HepG2 (cell line): ENCODE measurements around the gene ERFL. TPM values are rescaled to one million over a fixed set of nuclear protein-coding genes. Genes with fewer than 3 reads are reported as not detected.

Source experiments
- ATAC-seq: fragments of 200-7000 bp; cut with Tn5 transposase; 3 replicates; pipeline ENCODE4 v1.9.1; 2020; ENCODE audit warnings: mild to moderate bottlenecking, moderate library complexity
- BruUV-seq: library from RNA; stranded (reverse); fragments of 400-500 nt; replicated peaks from 2 replicates; lab custom pipeline; 2021; lab: Mats Ljungman, UMichigan
- CTCF ChIA-PET: fragments of 300-600 bp; formaldehyde crosslinking; extraction: SDS; loops from one replicate; lab custom pipeline; 2021; ENCODE audit warnings: low total read pairs, inconsistent platforms, low intra/inter-chr PET ratio; lab: Yijun Ruan, JAX
- POLR2A ChIA-PET: fragments of 350-600 bp; sonication (Branson Sonifier 250); formaldehyde crosslinking; loops from one replicate; lab custom pipeline; 2020; ENCODE audit warnings: antibody characterized with exemption, inconsistent platforms; lab: Yijun Ruan, JAX
- DNase-seq: peaks from one replicate; pipeline ENCODE4 v3.0.0-alpha.2; 2015; ENCODE audit warnings: low spot score
- FAIRE-seq: peaks from 3 replicates; lab custom pipeline; 2011; peaks lifted over from hg19 to GRCh38; lab: Jason Lieb, UNC
- H2AFZ ChIP-seq: one replicate; pipeline ENCODE4 v1.6.1; 2011; ENCODE audit warnings: low read length, inconsistent platforms
- H3K27ac ChIP-seq: fragments of 300-600 bp; 3 replicates; pipeline ENCODE4 v1.8.0; 2011; ENCODE audit warnings: mixed run types, mild to moderate bottlenecking, mixed read lengths, low read length, inconsistent platforms; ENCODE audit not compliant: insufficient read depth; ENCODE audit errors: extremely low read length
- H3K27me3 ChIP-seq, 2 experiments: fragments of 200-600 bp in 1 of 2; 2 replicates in 1 of 2; 3 replicates in 1 of 2; pipeline versions ENCODE4 v1.6.0 to v1.8.0; 2011; ENCODE audit warnings: low read length in 2 of 2, mild to moderate bottlenecking in 2 of 2, moderate library complexity in 2 of 2, inconsistent platforms in 1 of 2; ENCODE audit not compliant: insufficient read depth in 2 of 2, control insufficient read depth in 1 of 2
- H3K36me3 ChIP-seq, 2 experiments: fragments of 200-600 bp in 1 of 2; replicated peaks in 1 of 2; 2 replicates in 1 of 2; 3 replicates in 1 of 2; pipeline versions ENCODE4 v1.5.1 to v1.8.0; 2011; ENCODE audit warnings: low read length in 2 of 2, inconsistent platforms in 1 of 2; ENCODE audit not compliant: insufficient read depth in 2 of 2, control insufficient read depth in 1 of 2
- H3K4me1 ChIP-seq: 2 replicates; pipeline ENCODE4 v1.5.1; 2012; ENCODE audit warnings: low read length, inconsistent platforms; ENCODE audit not compliant: insufficient read depth
- H3K4me2 ChIP-seq: 2 replicates; pipeline ENCODE4 v1.6.0; 2011; ENCODE audit warnings: low read depth, low read length, inconsistent platforms
- H3K4me3 ChIP-seq, 3 experiments: fragments of 200-600 bp in 1 of 3; sonication (generic), shearing (Covaris generic) in 1 of 3; replicated peaks in 1 of 3; 2 replicates each; pipeline ENCODE4 v1.5.1; 2011 to 2016; ENCODE audit warnings: low read length in 3 of 3, inconsistent platforms in 2 of 3, low read depth in 2 of 3, mild to moderate bottlenecking in 2 of 3, control low read depth in 1 of 3, mixed read lengths in 1 of 3; ENCODE audit not compliant: insufficient read depth in 1 of 3
- H3K79me2 ChIP-seq: one replicate; pipeline ENCODE4 v1.6.1; 2011; ENCODE audit warnings: low read length, inconsistent platforms; ENCODE audit not compliant: insufficient read depth
- H3K9ac ChIP-seq: 2 replicates; pipeline ENCODE4 v1.6.0; 2011; ENCODE audit warnings: mild to moderate bottlenecking, low read depth, low read length, inconsistent platforms; ENCODE audit not compliant: insufficient read depth
- H3K9me3 ChIP-seq: 2 replicates; pipeline ENCODE4 v1.5.1; 2012; ENCODE audit warnings: mild to moderate bottlenecking, low read length
- H4K20me1 ChIP-seq: 2 replicates; pipeline ENCODE4 v1.6.0; 2011; ENCODE audit warnings: inconsistent platforms, mild to moderate bottlenecking, low read length, moderate library complexity; ENCODE audit not compliant: insufficient read depth
- DMAP1 ChIP-seq: IDR thresholded peaks from 2 replicates; pipeline ENCODE4 v1.6.1; 2016
- DNMT3B ChIP-seq: conservative IDR thresholded peaks from 2 replicates; pipeline ENCODE4 v1.6.1; 2016; ENCODE audit warnings: missing biosample characterization, control low read depth
- FOXK2 ChIP-seq: fragments of 450-650 bp; IDR thresholded peaks from 2 replicates; pipeline ENCODE4 v1.6.1; 2016
- HNRNPLL ChIP-seq: fragments of 200-400 bp; formaldehyde crosslinking; IDR thresholded peaks from 2 replicates; pipeline ENCODE4 v1.6.1; 2017; ENCODE audit warnings: mild to moderate bottlenecking, low read depth, low read length; ENCODE audit not compliant: poor library complexity, severe bottlenecking
- IKZF4 ChIP-seq: sonication (generic); formaldehyde crosslinking; IDR thresholded peaks from 2 replicates; pipeline ENCODE4 v1.5.1; 2020; ENCODE audit warnings: borderline replicate concordance, mild to moderate bottlenecking, low read depth, missing genetic modification reagents; ENCODE audit errors: not compliant biosample characterization
- KMT2B ChIP-seq: IDR thresholded peaks from 2 replicates; pipeline ENCODE4 v1.6.1; 2016; ENCODE audit warnings: missing genetic modification reagents, missing compliant biosample characterization
- MAZ ChIP-seq, 2 experiments: sonication (generic) in 1 of 2; formaldehyde crosslinking in 1 of 2; IDR thresholded peaks; 2 replicates each; pipeline versions ENCODE4 v1.5.0 to v1.6.1; 2012 to 2020; ENCODE audit warnings: low read depth in 2 of 2, mild to moderate bottlenecking in 2 of 2, borderline replicate concordance in 1 of 2, improper control_type of control experiment in 1 of 2, low read length in 1 of 2, missing genetic modification reagents in 1 of 2, moderate library complexity in 1 of 2
- RAD51 ChIP-seq: fragments of 450-650 bp; IDR thresholded peaks from 2 replicates; pipeline ENCODE4 v1.6.1; 2016; ENCODE audit warnings: borderline replicate concordance
- RCOR2 ChIP-seq: IDR thresholded peaks from 2 replicates; pipeline ENCODE4 v1.6.1; 2016; ENCODE audit warnings: missing biosample characterization, missing genetic modification reagents
- SIX4 ChIP-seq: sonication (generic); formaldehyde crosslinking; IDR thresholded peaks from 2 replicates; pipeline ENCODE4 v1.4.0; 2020; ENCODE audit warnings: missing genetic modification reagents
- ZMYM3 ChIP-seq: sonication (generic); formaldehyde crosslinking; IDR thresholded peaks from 2 replicates; pipeline ENCODE4 v1.5.1; 2020; ENCODE audit warnings: mild to moderate bottlenecking, missing genetic modification reagents
- ZNF564 ChIP-seq: sonication (generic); formaldehyde crosslinking; IDR thresholded peaks from 2 replicates; pipeline ENCODE4 v1.8.1; 2023; ENCODE audit warnings: mild to moderate bottlenecking, missing genetic modification reagents
- ZNF629 ChIP-seq: sonication (generic); formaldehyde crosslinking; conservative IDR thresholded peaks from 2 replicates; pipeline ENCODE4 v1.5.0; 2020; ENCODE audit warnings: missing genetic modification reagents
- WGBS: methylation state at CpG from one replicate; pipeline ENCODE4 v1.1.6; 2017; ENCODE audit warnings: low lambda C conversion rate; 5-methylcytosine and 5-hydroxymethylcytosine counted together
- in situ Hi-C: cut with HindIII; loops from 2 replicates; pipeline ENCODE4 v1.10.0; 2017; ENCODE audit warnings: low pct_unique_long_range_greater_than_20kb; ENCODE audit not compliant: extremely low pct_ligation_motif_present
- intact Hi-C: fragments of 100-400 bp; cut with micrococcal nuclease; formaldehyde crosslinking; loops from one replicate; pipeline ENCODE4 v1.10.0; 2022; ENCODE audit not compliant: unreplicated experiment
- polyA plus RNA-seq, 8 experiments: library from polyadenylated mRNA; depleted of rRNA in 3 of 8; stranded (reverse) in 7 of 8; unstranded in 1 of 8; fragments of >200 nt; fragmentation: Illumina TruSeq in 4 of 8; extraction: Trizol in 4 of 8; gene quantifications; 2 replicates each; pipeline versions ENCODE4 v1.2.1 to v1.2.3, GENCODE V29; 2011 to 2016; ENCODE audit warnings: low read depth in 4 of 8, missing spikeins in 1 of 8, mixed read lengths in 1 of 8; ENCODE audit not compliant: insufficient read depth in 1 of 8
- total RNA-seq, 5 experiments: library from RNA; depleted of rRNA; stranded (reverse); fragments of >200 nt; fragmentation: Illumina TruSeq; extraction: Trizol; gene quantifications; 2 replicates each; pipeline ENCODE4 v1.2.3, GENCODE V29; 2016; ENCODE audit warnings: low read depth in 1 of 5

The ERFL gene
- total and polyA plus RNA-seq, 2 of the 13 experiments (the other 11 are each of a cell fraction or from before 2014, with no cell fraction given) = not detected

- TF ChIP-seq RCOR2 (CRISPR knock-in tag) (no peak), KMT2B (CRISPR knock-in tag) (no peak), FOXK2 (no peak), SIX4 (CRISPR knock-in tag) (no peak), MAZ (IDR thresholded peaks at IDR 0.05; ENCODE audit: borderline replicate concordance, low read depth, low read length) (no peak), MAZ (CRISPR knock-in tag; IDR thresholded peaks at IDR 0.05; ENCODE audit: low read depth) (no peak), DMAP1 (no peak), ZNF564 (CRISPR knock-in tag) (no peak), RAD51 (no peak), DNMT3B (CRISPR knock-in tag) (no peak)
These were observed 49.2 kb downstream of the ERFL start (continued) for GRCh38 chr19:41879080-41879479.

GRCh38 chr19:41877916-41878905 is 50.0 kb downstream of the ERFL start:
- in situ Hi-C loops (no loop called here), intact Hi-C loops (no loop called here)
- no peak overlapping the region for H3K9ac ChIP-seq
- no peaks in the 10 kb centered on the region for H3K9me3 ChIP-seq
- ATAC-seq = no peak
- H3K4me1 ChIP-seq = peaks cover 35% of the 10 kb centered on the region
- 27% methylated on average over 14 of the region's 17 CpGs for WGBS
- H2AFZ ChIP-seq = no peak overlapping the region
- no peak overlapping the region for H3K4me2 ChIP-seq
- no peak for DNase-seq
- peaks cover 1 to 6% of the 10 kb centered on the region in 2 experiments; a peak in 3 of 5 replicates for H3K27me3 ChIP-seq
- BruUV-seq = no TSS peak
- H4K20me1 ChIP-seq = peaks cover 2% of the 10 kb centered on the region; the same call in 1 of the 2 replicates
- no peaks in the 10 kb centered on the region for H3K36me3 ChIP-seq
- no peak overlapping the region for H3K27ac ChIP-seq
- POLR2A ChIA-PET = no interaction called here
- CTCF ChIA-PET = no interaction called here
- TF ChIP-seq IKZF4 (CRISPR knock-in tag) (no peak), HNRNPLL (no peak), ZMYM3 (0 out of 2 replicates have a peak, but pooled peaks have one; percentile 14), ZNF629 (peak; percentile 80)
- no peak for FAIRE-seq
- H3K79me2 ChIP-seq = no peaks in the 10 kb centered on the region
- no peak overlapping the region for H3K4me3 ChIP-seq
